GM21515 (cell line): ENCODE data around the gene SAG.
"Not testable (repeated sequence)": the region's sequence is repeated elsewhere in the genome, so short reads cannot be mapped to it uniquely, and the experiment has no call there.

Source experiments
- ATAC-seq: cut with Tn5 transposase; IDR thresholded peaks from one replicate; pipeline ENCODE4 v1.9.1; 2021; ENCODE audit not compliant: unreplicated experiment

SAG gene

GRCh38 chr2:233329489-233330135, 22.0 kb downstream of the SAG start:
- ATAC-seq: no peak

- peak; percentile 93 for ATAC-seq
Measured at GRCh38 chr2:233331536-233331935, 23.9 kb downstream of the SAG start.

GRCh38 chr2:233332125-233332524, 24.5 kb downstream of the SAG start:
- ATAC-seq: no peak

GRCh38 chr2:233334915-233335314, 27.3 kb downstream of the SAG start:
- no peak for ATAC-seq

GRCh38 chr2:233336091-233336490, 28.5 kb downstream of the SAG start:
- not testable (repeated sequence) for ATAC-seq

- no peak for ATAC-seq
Measured at GRCh38 chr2:233336541-233336940, 28.9 kb downstream of the SAG start.

GRCh38 chr2:233338046-233338445, 30.4 kb downstream of the SAG start:
- no peak for ATAC-seq

- no peak for ATAC-seq
Measured at GRCh38 chr2:233338812-233339368, 31.3 kb downstream of the SAG start.

- no peak for ATAC-seq
Measured at GRCh38 chr2:233339427-233339826, 31.8 kb downstream of the SAG start.

- ATAC-seq: no peak
Measured at GRCh38 chr2:233341296-233341695, 33.7 kb downstream of the SAG start.

- ATAC-seq: no peak
Measured at GRCh38 chr2:233342301-233342700, 34.7 kb downstream of the SAG start.

- ATAC-seq: no peak
Measured at GRCh38 chr2:233343171-233343705, 35.6 kb downstream of the SAG start.

- no peak for ATAC-seq
Measured at GRCh38 chr2:233346376-233346775, 38.8 kb downstream of the SAG start.

GRCh38 chr2:233346930-233347329, 39.3 kb downstream of the SAG start:
- no peak for ATAC-seq

- ATAC-seq: peak; percentile 54
Measured at GRCh38 chr2:233349005-233349998, 41.7 kb downstream of the SAG start.

GRCh38 chr2:233350708-233351107, 43.1 kb downstream of the SAG start:
- ATAC-seq: no peak

GRCh38 chr2:233351423-233351822, 43.8 kb downstream of the SAG start:
- ATAC-seq: no peak

- no peak for ATAC-seq
Measured at GRCh38 chr2:233352141-233352842, 44.7 kb downstream of the SAG start.

GRCh38 chr2:233353101-233353768, 45.6 kb downstream of the SAG start:
- ATAC-seq: peak; percentile 4

GRCh38 chr2:233353769-233354499, 46.3 kb downstream of the SAG start, which contains the start of gene DGKD:
TSS of gene DGKD (plus strand) at chr2:233354494. CDS start at chr2:233354519, 25 bp downstream.
- peak; percentile 57 for ATAC-seq
